Keratinocyte (primary cell): ENCODE measurements around the gene PCID2. TPM values are rescaled to one million over a fixed set of nuclear protein-coding genes. Genes with fewer than 3 reads are reported as not detected.

Experiments
- DNase-seq: peaks from one replicate; pipeline ENCODE4 v3.0.0-alpha.2; 2011; ENCODE audit warnings: low read depth, missing footprints, low spot score
- FAIRE-seq: peaks from 2 replicates; lab custom pipeline; 2011; peaks lifted over from hg19 to GRCh38; lab: Jason Lieb, UNC
- H2AFZ ChIP-seq: 2 replicates; pipeline ENCODE4 v1.6.0; 2012; ENCODE audit warnings: low read length, control low read depth, inconsistent platforms; ENCODE audit not compliant: control insufficient read depth
- H3K27ac ChIP-seq: 2 replicates; pipeline ENCODE4 v1.5.1; 2011; ENCODE audit warnings: low read length; ENCODE audit not compliant: control insufficient read depth, insufficient read depth
- H3K27me3 ChIP-seq: 3 replicates; pipeline ENCODE4 v1.6.0; 2011; ENCODE audit warnings: low read length; ENCODE audit not compliant: control insufficient read depth, insufficient read depth; ENCODE audit errors: extremely low read depth
- H3K36me3 ChIP-seq, 2 experiments: 2 replicates in 1 of 2; 3 replicates in 1 of 2; pipeline ENCODE4 v1.5.1; 2011; ENCODE audit warnings: low read length in 2 of 2, mild to moderate bottlenecking in 1 of 2; ENCODE audit not compliant: control insufficient read depth in 2 of 2, insufficient read depth in 2 of 2; ENCODE audit errors: extremely low read depth in 1 of 2
- H3K4me1 ChIP-seq: 3 replicates; pipeline ENCODE4 v1.5.1; 2011; ENCODE audit warnings: low read length; ENCODE audit not compliant: control insufficient read depth, insufficient read depth; ENCODE audit errors: extremely low read depth
- H3K4me2 ChIP-seq: 3 replicates; pipeline ENCODE4 v1.6.0; 2011; ENCODE audit warnings: low read depth, low read length; ENCODE audit not compliant: control insufficient read depth, insufficient read depth; ENCODE audit errors: extremely low read depth
- H3K4me3 ChIP-seq, 3 experiments: fragments of 200-600 bp in 1 of 3; sonication (generic) in 1 of 3; 2 replicates in 2 of 3; 3 replicates in 1 of 3; pipeline ENCODE4 v1.5.1; 2011 to 2016; ENCODE audit warnings: low read length in 3 of 3, mild to moderate bottlenecking in 3 of 3, control low read depth in 2 of 3, inconsistent platforms in 1 of 3, low read depth in 1 of 3, mixed read lengths in 1 of 3, mixed run types in 1 of 3, moderate library complexity in 1 of 3; ENCODE audit not compliant: control insufficient read depth in 2 of 3, insufficient read depth in 2 of 3; ENCODE audit errors: extremely low read depth in 1 of 3
- H3K79me2 ChIP-seq: 2 replicates; pipeline ENCODE4 v1.6.0; 2012; ENCODE audit warnings: low read length; ENCODE audit not compliant: control insufficient read depth, insufficient read depth
- H3K9ac ChIP-seq: 3 replicates; pipeline ENCODE4 v1.6.0; 2011; ENCODE audit warnings: low read length; ENCODE audit not compliant: control insufficient read depth, insufficient read depth; ENCODE audit errors: extremely low read depth
- H3K9me1 ChIP-seq: 3 replicates; pipeline ENCODE4 v1.6.0; 2011; ENCODE audit warnings: low read length; ENCODE audit not compliant: control insufficient read depth, insufficient read depth; ENCODE audit errors: extremely low read depth
- H3K9me3 ChIP-seq: 2 replicates; pipeline ENCODE4 v1.5.1; 2012; ENCODE audit warnings: low read depth, low read length; ENCODE audit not compliant: control insufficient read depth
- H4K20me1 ChIP-seq: 3 replicates; pipeline ENCODE4 v1.6.0; 2011; ENCODE audit warnings: low read length; ENCODE audit not compliant: control insufficient read depth, insufficient read depth; ENCODE audit errors: extremely low read depth
- EZH2 ChIP-seq: IDR thresholded peaks from one replicate; pipeline ENCODE4 v1.6.1; 2012; ENCODE audit warnings: inconsistent platforms, mild to moderate bottlenecking, low read length, moderate library complexity
- dilution Hi-C: fragments of 300-500 bp; cut with MboI; formaldehyde crosslinking; loops from one replicate; pipeline ENCODE4 v1.7.0; 2020; ENCODE audit warnings: low sequenced_read_pairs; ENCODE audit not compliant: extremely low pct_ligation_motif_present
- polyA plus RNA-seq, 5 experiments: library from polyadenylated mRNA; depleted of rRNA in 3 of 5; stranded (reverse) in 3 of 5; stranded (forward) in 1 of 5; unstranded in 1 of 5; fragments of >200 nt; gene quantifications; 1 replicate in 1 of 5; 2 replicates in 3 of 5; 3 replicates in 1 of 5; pipeline versions ENCODE4 v1.2.1 to v1.2.3, GENCODE V29; 2011 to 2012; ENCODE audit warnings: missing spikeins in 2 of 5, low read depth in 1 of 5, low replicate concordance in 1 of 5
- TF ChIP-seq, protein P1 (sequence below), 3 experiments: IDR thresholded peaks in 1 of 3; conservative IDR thresholded peaks in 1 of 3; optimal IDR thresholded peaks in 1 of 3; 2 replicates in 2 of 3; 3 replicates in 1 of 3; pipeline versions ENCODE3 to v1.5.1; 2011; ENCODE audit warnings: low read length in 3 of 3, mild to moderate bottlenecking in 3 of 3, moderate library complexity in 2 of 3, control low read depth in 1 of 3, inconsistent platforms in 1 of 3; ENCODE audit not compliant: insufficient read depth in 2 of 3; ENCODE audit errors: extremely low read depth in 1 of 3

PCID2 gene
- polyA plus RNA-seq, 1 donor (not counting 4 experiments of a cell fraction or from before 2014, with no cell fraction given): 76.5 TPM

GRCh38 chr13:113153810-113154748, 54.4 kb downstream of the PCID2 start:
- no peak for FAIRE-seq

GRCh38 chr13:113152984-113153809, 55.3 kb downstream of the PCID2 start:
- H3K4me3 ChIP-seq: peak overlapping the region; percentile 21 to 74 (median 58)
- DNase-seq (no peak), FAIRE-seq (peak; percentile 17)
- H3K27ac ChIP-seq: peak overlapping the region; percentile 40
- H2AFZ ChIP-seq: peak overlapping the region; percentile 90
- H3K79me2 ChIP-seq: no peaks in the 10 kb centered on the region
- peak overlapping the region; percentile 57 for H3K9ac ChIP-seq
- TF ChIP-seq EZH2: peak; percentile 72
- TF ChIP-seq, protein P1, sequence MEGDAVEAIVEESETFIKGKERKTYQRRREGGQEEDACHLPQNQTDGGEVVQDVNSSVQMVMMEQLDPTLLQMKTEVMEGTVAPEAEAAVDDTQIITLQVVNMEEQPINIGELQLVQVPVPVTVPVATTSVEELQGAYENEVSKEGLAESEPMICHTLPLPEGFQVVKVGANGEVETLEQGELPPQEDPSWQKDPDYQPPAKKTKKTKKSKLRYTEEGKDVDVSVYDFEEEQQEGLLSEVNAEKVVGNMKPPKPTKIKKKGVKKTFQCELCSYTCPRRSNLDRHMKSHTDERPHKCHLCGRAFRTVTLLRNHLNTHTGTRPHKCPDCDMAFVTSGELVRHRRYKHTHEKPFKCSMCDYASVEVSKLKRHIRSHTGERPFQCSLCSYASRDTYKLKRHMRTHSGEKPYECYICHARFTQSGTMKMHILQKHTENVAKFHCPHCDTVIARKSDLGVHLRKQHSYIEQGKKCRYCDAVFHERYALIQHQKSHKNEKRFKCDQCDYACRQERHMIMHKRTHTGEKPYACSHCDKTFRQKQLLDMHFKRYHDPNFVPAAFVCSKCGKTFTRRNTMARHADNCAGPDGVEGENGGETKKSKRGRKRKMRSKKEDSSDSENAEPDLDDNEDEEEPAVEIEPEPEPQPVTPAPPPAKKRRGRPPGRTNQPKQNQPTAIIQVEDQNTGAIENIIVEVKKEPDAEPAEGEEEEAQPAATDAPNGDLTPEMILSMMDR (optimal IDR thresholded peaks at IDR 0.05 in 1 of 3, IDR thresholded peaks at IDR 0.05 in 1 of 3, conservative IDR thresholded peaks at IDR 0.05 in 1 of 3; ENCODE audit: extremely low read depth in 1 of 3, insufficient read depth in 2 of 3, low read length in 3 of 3): no peak
- peaks cover 9% of the 10 kb centered on the region for H3K4me1 ChIP-seq
- no peaks in the 10 kb centered on the region for H3K9me3 ChIP-seq
- H3K36me3 ChIP-seq: no peaks in the 10 kb centered on the region
- dilution Hi-C loops: no loop called here
- H4K20me1 ChIP-seq: no peaks in the 10 kb centered on the region
- H3K9me1 ChIP-seq: no peaks in the 10 kb centered on the region
- peaks cover 22% of the 10 kb centered on the region for H3K27me3 ChIP-seq
- H3K4me2 ChIP-seq: peak overlapping the region; percentile 98

More at GRCh38 chr13:113153810-113154748, 54.4 kb downstream of the PCID2 start:
- Histone ChIP-seq H3K4me2 (peak overlapping the region; percentile 98), H3K9me3 (no peaks in the 10 kb centered on the region), H3K27ac (peak overlapping the region; percentile 40), H2AFZ (peak overlapping the region; percentile 90), H3K4me1 (peaks cover 9% of the 10 kb centered on the region), H4K20me1 (no peaks in the 10 kb centered on the region), H3K4me3 (peak overlapping the region; percentile 21 to 74 (median 58)), H3K27me3 (peaks cover 22% of the 10 kb centered on the region), H3K9me1 (no peaks in the 10 kb centered on the region), H3K9ac (peak overlapping the region; percentile 57), H3K36me3 (no peaks in the 10 kb centered on the region), H3K79me2 (no peaks in the 10 kb centered on the region)
- no peak for DNase-seq
- dilution Hi-C loops: no loop called here
- no peak for TF ChIP-seq EZH2
